SU-DHL-6 (cell line): ENCODE measurements around the gene ACTL7A.

Experiments
- CTCF ChIP-seq: fragments of 200-600 bp; sonication (generic); IDR thresholded peaks from one replicate; pipeline ENCODE4 v1.5.1; 2017; ENCODE audit warnings: antibody characterized with exemption, mild to moderate bottlenecking, low read length, moderate library complexity; ENCODE audit not compliant: insufficient read depth, poor library complexity, severe bottlenecking
- EZH2phosphoT487 ChIP-seq: fragments of 200-600 bp; sonication (generic), shearing (Covaris generic); conservative IDR thresholded peaks from 2 replicates; pipeline ENCODE4 v1.6.1; 2018; ENCODE audit warnings: mild to moderate bottlenecking, antibody characterized with exemption, low read length, moderate library complexity, mixed read lengths

GRCh38 chr9:108864446-108864845 lies 2.4 kb downstream of the ACTL7A start:
- TF ChIP-seq CTCF (no peak), EZH2phosphoT487 (no peak)
